GM18907 (cell line): Measurements from ENCODE around the gene NARF.
"Not testable (repeated sequence)": the region's sequence is repeated elsewhere in the genome, so short reads cannot be mapped to it uniquely, and the experiment has no call there.

ENCODE experiments used
- ATAC-seq: cut with Tn5 transposase; IDR thresholded peaks from one replicate; pipeline ENCODE4 v1.9.1; 2021; ENCODE audit warnings: mild to moderate bottlenecking, moderate library complexity; ENCODE audit not compliant: unreplicated experiment

Gene NARF

DNA sequence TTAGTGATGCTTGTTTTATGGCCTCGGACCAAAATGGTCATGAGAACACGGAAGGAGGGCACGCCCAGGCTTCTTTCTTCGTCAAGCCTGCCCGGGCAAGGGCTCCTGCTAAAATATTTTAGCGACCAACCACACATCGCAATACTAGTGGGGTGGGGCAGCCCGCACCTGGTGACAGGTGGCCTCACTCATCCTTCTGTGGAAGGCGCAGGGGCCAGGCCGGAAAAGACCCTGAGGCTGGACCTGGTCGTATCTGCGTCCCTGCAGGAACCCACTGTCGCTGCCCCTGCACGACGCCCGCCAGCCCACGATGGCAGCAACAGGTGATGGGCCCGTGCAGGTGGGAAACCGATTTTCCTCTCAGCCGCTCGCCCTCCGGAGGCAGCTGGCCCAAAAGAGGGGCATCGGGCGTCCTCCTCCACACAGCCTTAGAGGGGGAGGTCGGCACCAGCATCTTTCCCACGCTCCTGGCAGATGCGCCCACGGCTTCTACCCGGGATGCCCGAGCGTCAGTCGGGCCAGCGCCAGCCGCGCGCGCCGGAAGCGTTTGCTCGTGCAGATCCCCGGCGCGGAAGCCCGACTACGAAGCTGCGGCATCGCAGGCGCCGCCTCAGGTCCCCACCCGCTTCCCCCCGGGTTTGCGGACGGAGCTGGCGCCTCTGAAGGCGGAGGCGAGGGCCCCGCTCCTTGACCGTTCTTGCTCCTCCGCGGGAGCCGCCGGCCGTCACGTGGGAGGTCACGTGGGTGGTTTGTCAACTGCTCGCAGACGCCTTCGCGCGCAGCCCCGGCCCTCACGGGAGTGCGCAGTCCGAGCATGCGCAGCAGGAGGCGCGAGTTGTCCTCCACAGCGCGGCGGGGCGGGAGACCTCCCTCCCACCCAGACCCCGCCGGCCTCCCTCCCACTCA lies 38.2 kb downstream of the NARF start:
- peak; percentile 63 for ATAC-seq

DNA sequence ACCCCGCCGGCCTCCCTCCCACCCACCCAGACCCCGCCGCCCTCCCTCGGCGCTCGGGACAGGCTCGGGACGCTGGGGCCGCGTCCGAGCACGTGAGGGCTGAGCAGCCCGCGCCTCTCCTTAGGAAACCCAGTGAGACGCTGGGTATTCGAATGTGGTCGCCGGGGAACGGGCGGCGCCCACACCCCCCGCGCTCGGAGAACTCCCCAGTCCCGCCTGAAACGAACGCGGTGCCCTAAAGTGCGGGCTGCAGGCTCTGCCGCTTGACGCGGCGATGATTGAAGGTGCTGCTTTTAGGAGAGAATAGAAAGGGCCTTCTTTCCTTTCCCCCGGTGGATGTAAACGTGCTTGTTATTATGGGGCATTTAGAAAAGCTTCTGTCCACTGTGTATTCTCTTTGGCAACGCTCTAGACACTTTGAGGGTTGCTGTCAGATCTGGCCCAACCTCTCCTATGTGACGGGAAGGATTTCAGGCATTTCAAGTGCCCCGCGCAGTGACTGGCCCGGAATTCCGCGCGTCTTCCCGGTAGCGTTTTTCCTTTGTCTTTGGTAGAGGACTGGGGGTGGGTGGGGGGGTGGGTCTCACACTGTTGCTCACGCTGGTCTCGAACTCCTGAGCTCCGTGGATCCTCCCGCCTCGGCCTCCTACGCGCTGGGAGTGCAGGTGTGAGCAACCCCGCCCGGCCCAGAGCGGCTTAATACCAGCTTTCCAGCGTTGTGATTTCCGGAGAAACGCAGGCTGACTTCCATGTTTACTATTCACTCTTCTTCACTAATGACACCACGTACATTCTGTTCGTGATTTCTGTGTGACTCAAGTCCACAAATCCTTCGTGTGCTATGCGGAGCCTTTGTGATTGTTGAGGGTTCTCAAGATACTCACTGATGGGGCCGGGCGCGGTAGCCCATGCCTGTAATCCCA lies 39.2 kb downstream of the NARF start:
- ATAC-seq: peak; percentile 3

DNA sequence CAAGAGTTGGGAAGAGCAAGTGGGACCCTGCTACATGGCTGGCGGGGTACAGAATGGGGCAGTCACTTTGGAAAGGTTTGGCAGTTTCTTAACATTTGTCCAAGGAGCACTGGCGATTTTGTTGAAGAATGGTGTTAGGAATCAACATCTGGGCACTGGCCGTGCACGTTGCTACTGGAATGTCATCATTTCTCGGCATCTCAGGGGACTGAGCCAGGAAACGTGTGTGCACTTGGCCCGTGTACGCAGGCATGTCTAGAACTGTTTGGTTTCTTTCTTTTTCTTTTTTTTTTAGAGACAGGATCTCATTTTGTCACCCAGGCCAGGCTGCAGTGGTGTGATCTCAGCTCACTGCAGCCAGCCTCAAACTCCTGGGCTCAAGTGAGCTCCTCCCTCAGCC lies 43.7 kb downstream of the NARF start:
- ATAC-seq: no peak

DNA sequence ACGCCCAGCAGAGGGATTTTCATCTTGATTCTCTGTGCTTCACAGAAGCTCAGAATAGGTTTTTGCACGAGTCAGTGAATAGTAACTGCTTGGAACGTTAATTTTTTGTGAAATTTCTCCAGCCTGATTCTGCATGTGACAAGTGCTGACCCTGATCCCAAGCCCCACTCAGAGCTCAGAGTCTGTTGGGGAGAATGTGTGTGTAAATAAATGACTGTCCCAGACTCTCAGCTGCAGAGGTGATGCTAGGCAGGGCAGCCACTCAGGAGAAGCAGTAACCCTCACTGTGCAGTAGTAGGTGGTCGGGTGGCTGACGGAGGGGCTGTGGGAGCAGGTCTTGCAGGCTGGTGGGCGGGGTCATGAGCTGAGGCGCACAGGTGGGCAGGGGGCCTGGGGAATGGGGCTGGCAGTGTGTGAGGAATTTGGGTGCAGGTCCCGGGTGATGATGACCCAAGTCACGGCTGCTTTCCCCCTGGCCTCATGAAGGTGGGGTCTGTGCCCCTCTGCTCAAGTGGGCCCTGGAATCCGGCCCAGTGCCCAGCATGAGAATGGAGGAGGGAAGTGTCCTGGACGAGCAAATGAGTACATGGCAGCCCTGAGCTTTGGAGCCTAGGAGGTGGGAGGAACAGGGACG lies 44.7 kb downstream of the NARF start:
- ATAC-seq: no peak

DNA sequence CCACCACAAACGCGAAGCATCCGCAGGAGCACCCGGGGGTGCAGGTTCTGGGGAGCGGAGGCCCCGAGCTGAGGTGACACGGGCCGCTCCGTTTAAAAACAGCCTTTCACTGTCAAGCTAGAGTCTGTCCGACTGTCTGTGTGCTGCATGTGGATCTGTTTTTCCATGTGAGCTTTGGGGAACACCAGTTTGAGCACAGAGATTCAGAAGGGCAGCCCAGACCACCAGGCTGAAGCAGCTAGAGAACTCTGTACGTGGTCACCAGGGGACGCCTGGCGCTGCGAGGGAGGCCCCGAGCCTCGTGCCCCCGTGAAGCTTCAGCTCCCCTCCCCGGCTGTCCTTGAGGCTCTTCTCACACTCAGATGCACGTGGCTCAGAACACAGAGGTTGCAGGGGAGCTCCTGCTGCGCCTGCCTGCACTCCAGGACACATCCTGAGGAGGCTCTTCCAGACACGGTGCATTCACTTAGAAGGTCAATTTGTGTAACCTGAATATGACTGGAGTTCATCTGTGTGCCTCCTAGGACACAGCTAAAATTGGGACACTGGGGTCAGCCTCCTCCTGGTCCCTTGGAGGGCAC lies 45.3 kb downstream of the NARF start:
- ATAC-seq: no peak

DNA sequence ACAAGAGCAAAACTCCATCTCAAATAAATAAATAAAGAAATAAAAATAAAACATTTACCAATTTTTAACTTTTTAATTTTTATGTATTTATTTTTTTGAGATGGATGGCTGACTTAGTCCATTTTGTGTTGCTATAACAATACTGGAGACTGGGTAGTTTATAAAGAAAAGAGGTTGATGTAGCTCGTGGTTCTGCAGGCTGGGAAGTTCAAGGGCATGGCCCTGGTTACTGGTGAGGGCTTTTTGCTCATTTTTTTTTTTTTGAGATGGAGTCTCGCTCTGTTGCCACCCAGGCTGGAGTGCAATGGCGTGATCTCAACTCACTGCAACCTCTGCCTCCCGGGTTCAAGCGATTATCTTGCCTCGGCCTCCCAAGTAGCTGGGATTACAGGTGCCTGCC lies 46.8 kb downstream of the NARF start:
- no peak for ATAC-seq

DNA sequence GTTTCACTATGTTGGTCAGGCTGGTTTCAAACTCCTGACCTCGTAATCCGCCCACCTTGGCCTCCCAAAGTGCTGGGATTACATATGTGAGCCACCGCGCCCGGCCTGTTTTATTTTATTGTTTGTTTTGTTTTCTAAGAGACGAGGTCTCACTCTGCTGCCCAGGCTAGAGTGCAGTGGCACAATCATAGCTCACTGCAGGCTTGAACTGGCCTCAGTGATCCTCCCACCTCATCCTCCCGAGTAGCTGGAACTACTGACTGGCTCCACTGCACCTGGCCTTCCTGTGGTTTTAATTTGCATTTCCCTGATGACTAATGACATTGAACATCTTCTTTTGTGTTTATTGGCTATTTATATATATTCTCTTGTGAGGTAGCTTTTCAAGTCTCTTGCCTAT lies 47.9 kb downstream of the NARF start:
- peak; percentile 78 for ATAC-seq

DNA sequence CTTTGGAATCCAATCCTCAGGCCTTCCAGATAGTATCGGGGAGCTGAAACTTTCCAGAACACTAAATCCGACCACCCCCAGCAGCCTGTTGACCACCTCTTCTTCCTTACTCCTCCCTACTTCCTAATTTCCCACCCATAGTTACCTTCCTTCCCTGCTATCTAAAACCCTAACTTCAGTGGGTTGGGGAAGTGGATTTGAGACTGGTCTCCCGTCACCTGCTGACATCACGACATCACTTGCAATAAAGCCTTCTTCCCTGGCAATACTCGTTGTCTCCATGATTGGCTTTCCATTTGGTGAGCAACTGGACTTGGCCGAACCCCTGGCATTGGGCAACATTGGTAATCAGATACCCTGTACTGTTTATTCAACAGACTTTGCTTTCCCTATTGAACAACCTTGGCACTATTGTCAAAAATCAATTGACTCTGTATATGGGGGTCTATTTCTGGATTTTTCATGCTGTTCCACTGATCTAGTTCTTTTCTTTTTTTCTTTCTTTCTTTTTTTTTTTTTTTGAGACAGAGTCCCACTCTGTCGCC lies 49.2 kb downstream of the NARF start:
- ATAC-seq: no peak

DNA sequence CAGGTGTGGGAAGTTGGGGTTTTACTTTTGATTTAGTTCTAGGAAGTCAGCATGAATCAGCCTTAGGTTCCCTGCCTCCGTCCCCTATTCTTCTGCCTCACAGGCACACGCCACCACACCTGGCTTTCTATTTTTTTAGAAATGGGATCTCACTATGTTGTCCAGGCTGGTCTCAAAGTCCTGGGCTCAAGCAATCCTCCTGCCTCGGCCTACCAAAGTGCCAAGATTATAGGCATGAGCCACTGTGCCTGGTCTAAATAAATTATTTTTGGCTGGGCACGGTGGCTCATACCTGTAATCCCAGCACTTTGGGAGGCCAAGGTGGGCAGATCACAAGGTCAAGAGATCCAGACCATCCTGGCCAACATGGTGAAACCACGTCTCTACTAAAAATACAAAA lies 53.1 kb downstream of the NARF start:
- ATAC-seq: not testable (repeated sequence)

DNA sequence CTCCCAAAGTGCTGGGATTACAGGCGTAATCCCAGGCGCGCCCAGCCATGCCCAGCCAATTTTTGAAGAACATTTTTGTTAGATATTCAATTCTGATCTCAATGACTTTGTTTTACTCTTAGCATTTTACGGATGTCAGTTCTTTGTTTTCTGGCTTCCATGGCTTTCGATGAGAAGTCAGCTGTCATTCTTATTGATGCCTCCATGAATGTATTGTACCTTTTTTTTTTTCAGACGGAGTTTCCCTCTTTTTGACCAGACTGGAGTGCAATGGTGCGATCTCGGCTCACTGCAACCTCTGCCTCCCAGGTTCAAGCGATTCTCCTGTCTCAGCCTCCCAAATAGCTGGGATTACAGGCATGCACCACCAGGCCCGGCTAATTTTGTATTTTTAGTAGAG lies 55.3 kb downstream of the NARF start:
- not testable (repeated sequence) for ATAC-seq

DNA sequence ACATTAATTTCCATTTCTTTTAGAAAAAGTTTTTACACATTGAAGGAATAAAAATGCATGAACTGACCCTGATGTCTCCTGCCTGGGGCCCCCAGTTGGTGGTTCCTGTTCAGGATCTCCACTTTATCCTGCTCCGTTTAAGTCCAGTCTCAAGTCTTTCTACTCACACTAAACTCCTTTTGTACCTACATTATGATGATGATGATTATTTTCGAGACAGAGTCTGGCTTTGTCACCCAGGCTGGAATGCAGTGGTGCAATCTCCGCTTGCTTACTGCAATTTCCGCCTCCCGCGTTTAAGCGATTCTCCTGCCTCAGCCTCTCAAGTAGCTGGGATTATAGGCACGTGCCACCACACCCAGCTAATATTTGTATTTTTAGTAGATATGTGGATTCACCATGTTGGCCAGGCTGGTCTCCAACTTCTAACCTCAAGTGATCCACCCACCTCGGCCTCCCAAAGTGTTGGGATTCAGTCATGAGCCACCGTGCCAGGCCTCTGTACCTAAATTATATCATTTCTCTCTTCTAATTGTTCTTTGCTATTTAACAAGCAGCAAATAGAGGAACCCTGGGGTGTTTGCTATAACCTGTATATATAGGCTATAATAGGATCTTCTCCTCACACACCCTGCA lies 58.8 kb downstream of the NARF start:
- ATAC-seq: no peak

DNA sequence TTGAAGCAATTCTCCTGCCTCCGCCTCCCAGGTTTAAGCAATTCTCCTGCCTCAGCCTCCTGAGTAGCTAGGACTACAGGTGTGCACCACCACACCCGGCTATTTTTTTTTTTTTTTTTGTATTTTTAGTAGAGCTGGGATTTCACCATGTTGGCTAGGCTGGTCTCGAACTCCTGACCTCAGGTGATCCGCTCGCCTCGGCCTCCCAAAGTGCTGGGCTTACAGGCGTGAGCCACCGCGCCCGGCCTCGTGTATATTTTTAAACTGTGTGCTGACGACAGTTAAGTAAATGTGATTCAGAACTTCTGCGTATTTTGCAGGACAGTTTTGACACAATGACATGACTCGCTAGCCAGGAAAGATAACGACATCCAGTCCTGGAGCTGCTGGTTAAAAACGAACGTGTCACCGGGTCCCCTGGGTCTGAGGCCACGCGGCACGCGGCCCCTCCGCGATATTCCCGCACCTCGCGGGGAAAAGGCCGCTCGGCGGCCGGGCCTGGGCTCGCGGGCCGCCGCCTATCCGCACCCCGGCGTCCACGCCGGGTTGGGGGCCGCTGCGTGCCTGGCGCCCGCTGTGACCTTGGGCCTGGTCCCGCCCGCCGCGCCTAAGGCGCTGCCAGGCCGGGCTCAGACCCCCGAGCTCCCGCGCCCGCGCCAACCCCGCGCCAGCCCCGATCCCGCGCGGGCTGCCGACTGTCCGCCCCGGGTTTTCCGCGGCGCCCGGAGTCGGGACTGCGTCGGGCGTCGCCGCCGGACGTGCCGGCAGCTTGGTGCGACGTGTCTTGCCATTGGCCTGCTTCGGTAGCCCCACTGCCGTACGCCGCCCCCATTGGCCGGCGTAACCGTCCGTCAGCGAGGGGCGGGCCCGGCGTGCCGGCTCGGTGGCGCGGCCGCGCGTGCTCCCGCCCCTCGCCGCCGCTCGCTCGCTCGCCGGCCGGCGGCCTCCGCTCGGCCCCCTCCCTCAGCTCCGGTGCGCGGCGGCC lies 60.6 kb downstream of the NARF start, which contains the start of gene FOXK2:
TSS of gene FOXK2 (plus strand) at position 907 of the 985 bp plus-strand sequence. CDS start 157 bp downstream, outside the sequence.
- ATAC-seq: peak; percentile 88

DNA sequence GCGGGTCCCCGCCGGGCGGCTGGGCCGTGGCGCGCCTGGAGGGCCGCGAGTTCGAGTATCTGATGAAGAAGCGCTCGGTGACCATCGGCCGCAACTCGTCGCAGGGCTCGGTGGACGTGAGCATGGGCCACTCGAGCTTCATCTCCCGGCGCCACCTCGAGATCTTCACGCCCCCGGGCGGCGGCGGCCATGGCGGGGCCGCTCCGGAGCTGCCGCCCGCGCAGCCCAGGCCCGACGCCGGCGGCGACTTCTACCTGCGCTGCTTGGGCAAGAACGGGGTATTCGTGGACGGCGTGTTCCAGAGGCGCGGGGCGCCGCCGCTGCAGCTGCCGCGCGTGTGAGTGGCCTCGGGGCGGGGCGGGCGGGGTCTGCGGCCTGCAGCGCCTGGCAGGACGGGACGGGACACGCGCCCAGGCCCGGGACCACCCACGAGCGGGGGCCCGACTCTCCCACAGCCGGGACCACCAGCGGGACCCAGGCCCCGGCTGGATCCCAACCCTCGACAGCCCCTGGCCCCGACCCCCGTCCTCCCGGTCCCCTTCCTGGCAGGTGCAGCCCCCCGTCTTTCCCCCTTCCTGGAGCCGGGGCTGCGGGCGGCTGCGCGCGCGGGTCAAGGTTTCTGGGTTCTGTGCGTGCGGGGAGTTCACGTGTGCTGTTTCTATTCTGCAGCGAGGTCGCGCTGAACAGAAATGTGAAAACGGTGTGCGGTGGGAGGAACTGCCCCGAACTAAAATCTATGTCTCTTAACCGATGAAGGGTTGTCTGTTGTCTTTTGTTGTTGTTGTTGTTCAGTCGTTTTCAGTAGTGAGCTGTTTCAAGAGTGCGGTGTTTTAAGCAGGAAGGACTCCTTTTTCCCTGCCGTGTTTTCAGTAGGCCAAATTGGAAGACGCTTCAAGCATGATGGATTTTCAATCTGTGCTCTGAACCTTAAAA lies 61.7 kb downstream of the NARF start:
- ATAC-seq: peak; percentile 17

DNA sequence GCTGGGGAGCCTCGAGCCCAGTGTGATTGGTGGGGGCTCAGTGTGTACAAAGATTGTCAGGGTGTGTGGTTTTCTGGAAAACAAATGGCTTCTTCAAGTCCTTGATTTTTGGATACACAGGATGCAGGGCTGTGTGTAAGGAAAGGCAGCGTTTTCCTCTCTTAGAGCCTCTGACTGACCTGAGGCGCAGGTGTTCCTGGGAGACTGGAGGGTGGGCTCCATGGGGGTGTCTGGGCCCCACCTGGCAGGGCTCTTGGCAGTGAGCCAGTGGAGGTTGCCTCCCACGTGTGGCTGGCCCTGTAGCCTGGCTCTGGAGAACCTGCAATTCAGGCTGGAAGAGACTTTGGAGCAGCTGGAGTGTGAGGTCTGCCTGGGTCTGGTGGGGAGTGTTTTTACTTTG lies 66.0 kb downstream of the NARF start:
- no peak for ATAC-seq

DNA sequence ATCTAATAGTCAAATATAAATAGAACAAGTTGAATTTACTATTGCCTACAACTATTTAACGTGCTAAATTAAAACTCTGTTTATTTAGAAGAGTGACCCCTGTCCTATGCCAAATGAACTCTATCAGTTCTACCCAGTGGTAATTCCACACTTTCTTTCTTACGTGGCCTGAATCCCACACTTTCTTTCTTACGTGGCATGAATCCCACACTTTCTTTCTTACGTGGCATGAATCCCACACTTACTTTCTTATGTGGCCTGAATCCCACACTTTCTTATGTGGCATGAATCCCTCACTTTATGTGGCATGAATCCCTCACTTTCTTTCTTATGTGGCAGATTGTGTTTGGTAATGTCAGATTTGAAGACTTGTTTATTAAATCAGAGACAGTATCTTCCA lies 67.2 kb downstream of the NARF start:
- no peak for ATAC-seq

DNA sequence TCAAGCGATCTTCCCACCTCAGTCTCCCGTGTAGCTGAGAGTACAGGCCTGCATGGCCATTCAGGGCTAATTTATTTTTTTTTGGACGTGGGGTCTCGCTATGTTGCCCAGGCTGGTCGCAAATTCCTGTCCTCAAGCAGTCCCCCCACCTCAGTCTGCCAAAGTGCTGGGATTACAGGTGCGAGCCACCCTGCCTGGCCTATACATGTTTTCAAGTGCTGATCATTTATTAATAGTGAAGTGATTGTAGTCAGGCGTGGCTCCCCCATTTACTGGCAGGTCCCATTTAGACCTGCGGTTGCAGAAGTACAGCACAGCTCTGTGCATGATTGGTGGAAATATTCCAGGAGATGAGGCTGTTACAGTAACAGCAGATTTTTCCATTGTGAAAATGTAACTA lies 69.4 kb downstream of the NARF start:
- ATAC-seq: no peak

DNA sequence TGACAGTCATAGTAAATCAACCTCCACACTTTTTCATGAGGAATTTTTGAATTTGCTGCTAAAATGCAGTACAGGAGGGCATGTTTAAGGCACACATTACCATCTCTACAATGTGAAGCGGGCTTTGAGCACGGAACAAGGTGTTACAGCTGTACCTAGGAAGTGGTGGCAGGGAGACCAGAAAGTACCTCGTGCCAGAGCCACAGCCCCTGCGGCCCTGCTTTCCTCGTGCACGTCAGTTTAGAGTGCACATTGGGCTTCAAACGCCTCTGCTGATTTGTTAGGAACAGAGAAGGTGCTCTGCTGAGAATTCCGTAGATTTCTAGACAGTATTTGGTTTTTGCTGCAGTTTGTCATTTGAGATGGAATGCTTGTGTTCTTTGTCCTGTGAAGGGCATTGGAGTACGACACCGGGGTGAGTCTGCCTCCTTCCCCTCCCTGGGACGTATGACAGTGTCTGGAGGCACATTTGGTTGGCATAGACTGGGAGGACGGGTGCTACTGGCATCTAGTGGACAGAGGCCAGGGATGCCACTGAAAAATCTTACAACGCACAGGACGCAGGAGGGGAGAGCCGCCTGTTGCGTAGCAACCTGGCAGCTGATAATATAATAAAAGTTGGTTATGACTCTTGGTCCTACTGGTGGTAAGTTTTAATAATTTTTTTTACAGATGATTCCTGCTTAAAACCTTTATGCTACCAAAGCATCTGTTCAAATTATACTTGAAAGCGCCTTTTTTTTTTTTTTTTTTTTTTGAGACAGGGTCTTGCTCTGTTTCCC lies 70.1 kb downstream of the NARF start:
- ATAC-seq: no peak
